ENCODE measurements around the gene LAMB4.

- no peak for TF ChIP-seq POLR2A (IDR thresholded peaks at IDR 0.05)
- TF ChIP-seq, protein P1, sequence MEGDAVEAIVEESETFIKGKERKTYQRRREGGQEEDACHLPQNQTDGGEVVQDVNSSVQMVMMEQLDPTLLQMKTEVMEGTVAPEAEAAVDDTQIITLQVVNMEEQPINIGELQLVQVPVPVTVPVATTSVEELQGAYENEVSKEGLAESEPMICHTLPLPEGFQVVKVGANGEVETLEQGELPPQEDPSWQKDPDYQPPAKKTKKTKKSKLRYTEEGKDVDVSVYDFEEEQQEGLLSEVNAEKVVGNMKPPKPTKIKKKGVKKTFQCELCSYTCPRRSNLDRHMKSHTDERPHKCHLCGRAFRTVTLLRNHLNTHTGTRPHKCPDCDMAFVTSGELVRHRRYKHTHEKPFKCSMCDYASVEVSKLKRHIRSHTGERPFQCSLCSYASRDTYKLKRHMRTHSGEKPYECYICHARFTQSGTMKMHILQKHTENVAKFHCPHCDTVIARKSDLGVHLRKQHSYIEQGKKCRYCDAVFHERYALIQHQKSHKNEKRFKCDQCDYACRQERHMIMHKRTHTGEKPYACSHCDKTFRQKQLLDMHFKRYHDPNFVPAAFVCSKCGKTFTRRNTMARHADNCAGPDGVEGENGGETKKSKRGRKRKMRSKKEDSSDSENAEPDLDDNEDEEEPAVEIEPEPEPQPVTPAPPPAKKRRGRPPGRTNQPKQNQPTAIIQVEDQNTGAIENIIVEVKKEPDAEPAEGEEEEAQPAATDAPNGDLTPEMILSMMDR (IDR thresholded peaks at IDR 0.05) = no peak
Observed at GRCh38 chr7:108000875-108001763, 129.0 kb downstream of the LAMB4 start.
